Measurements from ENCODE around the gene FLT1.

DNA sequence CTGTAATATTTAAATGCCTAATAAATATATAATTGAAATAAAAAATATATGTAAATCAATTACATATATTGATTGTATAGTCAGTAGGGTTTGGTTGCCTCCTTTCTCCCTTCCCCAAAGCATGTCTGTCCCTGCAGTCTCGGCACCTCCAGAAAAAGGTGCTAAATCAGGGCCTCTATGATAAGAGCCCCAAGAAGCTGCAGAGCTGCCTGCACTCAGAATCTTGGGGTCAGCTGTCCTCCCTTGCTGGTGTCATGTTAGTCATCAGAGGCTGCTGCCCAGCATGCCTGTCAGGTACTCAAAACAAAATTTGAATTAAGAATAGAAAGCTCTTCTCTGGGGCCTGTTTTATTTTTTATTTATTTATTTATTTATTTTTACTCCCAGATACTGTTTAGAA is 9.8 kb downstream of the FLT1 start:
- no peak for TF ChIP-seq EZH2 (IDR thresholded peaks at IDR 0.05)
- TF ChIP-seq EZH2phosphoT487 (IDR thresholded peaks at IDR 0.05), result no peak
- TF ChIP-seq, protein P1, sequence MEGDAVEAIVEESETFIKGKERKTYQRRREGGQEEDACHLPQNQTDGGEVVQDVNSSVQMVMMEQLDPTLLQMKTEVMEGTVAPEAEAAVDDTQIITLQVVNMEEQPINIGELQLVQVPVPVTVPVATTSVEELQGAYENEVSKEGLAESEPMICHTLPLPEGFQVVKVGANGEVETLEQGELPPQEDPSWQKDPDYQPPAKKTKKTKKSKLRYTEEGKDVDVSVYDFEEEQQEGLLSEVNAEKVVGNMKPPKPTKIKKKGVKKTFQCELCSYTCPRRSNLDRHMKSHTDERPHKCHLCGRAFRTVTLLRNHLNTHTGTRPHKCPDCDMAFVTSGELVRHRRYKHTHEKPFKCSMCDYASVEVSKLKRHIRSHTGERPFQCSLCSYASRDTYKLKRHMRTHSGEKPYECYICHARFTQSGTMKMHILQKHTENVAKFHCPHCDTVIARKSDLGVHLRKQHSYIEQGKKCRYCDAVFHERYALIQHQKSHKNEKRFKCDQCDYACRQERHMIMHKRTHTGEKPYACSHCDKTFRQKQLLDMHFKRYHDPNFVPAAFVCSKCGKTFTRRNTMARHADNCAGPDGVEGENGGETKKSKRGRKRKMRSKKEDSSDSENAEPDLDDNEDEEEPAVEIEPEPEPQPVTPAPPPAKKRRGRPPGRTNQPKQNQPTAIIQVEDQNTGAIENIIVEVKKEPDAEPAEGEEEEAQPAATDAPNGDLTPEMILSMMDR (IDR thresholded peaks at IDR 0.05), result no peak

All from neural progenitor cell (in vitro differentiated cells).